ENCODE measurements around the gene ZDHHC14.
"Not testable (repeated sequence)": the region's sequence is repeated elsewhere in the genome, so short reads cannot be mapped to it uniquely, and the experiment has no call there.

ZDHHC14 gene

GRCh38 chr6:157405986-157406385, 25.0 kb downstream of the ZDHHC14 start:
- DNase-seq (ENCODE audit: low read depth), result no peak
- H3K4me3 ChIP-seq (ENCODE audit: low read length), result no peak overlapping the region
- no peak for TF ChIP-seq CTCF (conservative IDR thresholded peaks at IDR 0.05; ENCODE audit: low read depth, low read length)

- no peak for DNase-seq (ENCODE audit: low read depth)
- TF ChIP-seq CTCF (conservative IDR thresholded peaks at IDR 0.05; ENCODE audit: low read depth, low read length), result no peak
- H3K4me3 ChIP-seq (ENCODE audit: low read length), result no peak overlapping the region
Measured at GRCh38 chr6:157406661-157407060, 25.7 kb downstream of the ZDHHC14 start.

GRCh38 chr6:157407646-157408045, 26.7 kb downstream of the ZDHHC14 start:
- no peak overlapping the region for H3K4me3 ChIP-seq (ENCODE audit: low read length)
- no peak for DNase-seq (ENCODE audit: low read depth)
- no peak for TF ChIP-seq CTCF (conservative IDR thresholded peaks at IDR 0.05; ENCODE audit: low read depth, low read length)

GRCh38 chr6:157408427-157408826, 27.4 kb downstream of the ZDHHC14 start:
- DNase-seq (ENCODE audit: low read depth); H3K4me3 ChIP-seq (ENCODE audit: low read length): not testable (repeated sequence)

- DNase-seq (ENCODE audit: low read depth), result no peak
- TF ChIP-seq CTCF (conservative IDR thresholded peaks at IDR 0.05; ENCODE audit: low read depth, low read length), result no peak
- H3K4me3 ChIP-seq (ENCODE audit: low read length), result no peak overlapping the region
Measured at GRCh38 chr6:157410045-157410444, 29.1 kb downstream of the ZDHHC14 start.

GRCh38 chr6:157411368-157411767, 30.4 kb downstream of the ZDHHC14 start:
- no peak for DNase-seq (ENCODE audit: low read depth)
- no peak for TF ChIP-seq CTCF (conservative IDR thresholded peaks at IDR 0.05; ENCODE audit: low read depth, low read length)

GRCh38 chr6:157412791-157413190, 31.8 kb downstream of the ZDHHC14 start:
- DNase-seq (ENCODE audit: low read depth), result no peak
- H3K4me3 ChIP-seq (ENCODE audit: low read length), result no peak overlapping the region
- TF ChIP-seq CTCF (conservative IDR thresholded peaks at IDR 0.05; ENCODE audit: low read depth, low read length), result no peak

More at GRCh38 chr6:157411368-157411767, 30.4 kb downstream of the ZDHHC14 start:
- no peak overlapping the region for H3K4me3 ChIP-seq (ENCODE audit: low read length)

- no peak for TF ChIP-seq CTCF (conservative IDR thresholded peaks at IDR 0.05; ENCODE audit: low read depth, low read length)
- DNase-seq (ENCODE audit: low read depth), result no peak
Measured at GRCh38 chr6:157420497-157420896, 39.5 kb downstream of the ZDHHC14 start.

More at GRCh38 chr6:157420497-157420896, 39.5 kb downstream of the ZDHHC14 start:
- H3K4me3 ChIP-seq (ENCODE audit: low read length), result no peak overlapping the region

Data from retinal pigment epithelial cell (primary cell).